ENCODE results near the gene LSM6. TPM values are rescaled to one million over a fixed set of nuclear protein-coding genes. Genes with fewer than 3 reads are reported as not detected.

Gene LSM6
- total RNA-seq, 1 donor from 2014 or later: 18.7 TPM

GRCh38 chr4:146237092-146237491, 61.6 kb downstream of the LSM6 start:
- Histone ChIP-seq H3K4me1 (ENCODE audit: insufficient read depth, low read length) (peaks cover 12% of the 10 kb centered on the region), H3K79me2 (ENCODE audit: insufficient read depth, low read length) (no peaks in the 10 kb centered on the region), H3K9ac (ENCODE audit: low read length) (no peak overlapping the region), H3K9me3 (ENCODE audit: insufficient read depth, low read depth, low read length) (no peaks in the 10 kb centered on the region), H4K20me1 (ENCODE audit: insufficient read depth, low read length) (no peaks in the 10 kb centered on the region), H2AFZ (ENCODE audit: low read depth, low read length) (no peak overlapping the region), H3K4me3 (ENCODE audit: insufficient read depth, low read depth, low read length) (no peak overlapping the region), H3K27ac (ENCODE audit: low read depth, low read length) (no peak overlapping the region), H3K4me2 (ENCODE audit: low read length) (no peak overlapping the region), H3K36me3 (ENCODE audit: insufficient read depth, low read length) (no peaks in the 10 kb centered on the region), H3K27me3 (ENCODE audit: insufficient read depth, low read length) (no peaks in the 10 kb centered on the region)
- DNase-seq (ENCODE audit: low read depth) (no peak), FAIRE-seq (no peak)
- Mint-ChIP-seq H3K27ac (ENCODE audit: unreplicated experiment) (no peak overlapping the region), H3K36me3 (ENCODE audit: low read depth, unreplicated experiment) (no peaks in the 10 kb centered on the region), H3K4me3 (ENCODE audit: unreplicated experiment) (no peak overlapping the region), H3K27me3 (ENCODE audit: low read depth, unreplicated experiment) (peaks cover 5% of the 10 kb centered on the region), H3K4me1 (ENCODE audit: low read depth, unreplicated experiment) (peaks cover 8% of the 10 kb centered on the region), H3K9me3 (ENCODE audit: unreplicated experiment) (no peaks in the 10 kb centered on the region)
- TF ChIP-seq, protein P1, sequence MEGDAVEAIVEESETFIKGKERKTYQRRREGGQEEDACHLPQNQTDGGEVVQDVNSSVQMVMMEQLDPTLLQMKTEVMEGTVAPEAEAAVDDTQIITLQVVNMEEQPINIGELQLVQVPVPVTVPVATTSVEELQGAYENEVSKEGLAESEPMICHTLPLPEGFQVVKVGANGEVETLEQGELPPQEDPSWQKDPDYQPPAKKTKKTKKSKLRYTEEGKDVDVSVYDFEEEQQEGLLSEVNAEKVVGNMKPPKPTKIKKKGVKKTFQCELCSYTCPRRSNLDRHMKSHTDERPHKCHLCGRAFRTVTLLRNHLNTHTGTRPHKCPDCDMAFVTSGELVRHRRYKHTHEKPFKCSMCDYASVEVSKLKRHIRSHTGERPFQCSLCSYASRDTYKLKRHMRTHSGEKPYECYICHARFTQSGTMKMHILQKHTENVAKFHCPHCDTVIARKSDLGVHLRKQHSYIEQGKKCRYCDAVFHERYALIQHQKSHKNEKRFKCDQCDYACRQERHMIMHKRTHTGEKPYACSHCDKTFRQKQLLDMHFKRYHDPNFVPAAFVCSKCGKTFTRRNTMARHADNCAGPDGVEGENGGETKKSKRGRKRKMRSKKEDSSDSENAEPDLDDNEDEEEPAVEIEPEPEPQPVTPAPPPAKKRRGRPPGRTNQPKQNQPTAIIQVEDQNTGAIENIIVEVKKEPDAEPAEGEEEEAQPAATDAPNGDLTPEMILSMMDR (IDR thresholded peaks at IDR 0.05; ENCODE audit: insufficient read depth, low read depth, low read length): no peak
- no peak for TF ChIP-seq EZH2 (IDR thresholded peaks at IDR 0.05; ENCODE audit: insufficient read depth, low read length)

DNA sequence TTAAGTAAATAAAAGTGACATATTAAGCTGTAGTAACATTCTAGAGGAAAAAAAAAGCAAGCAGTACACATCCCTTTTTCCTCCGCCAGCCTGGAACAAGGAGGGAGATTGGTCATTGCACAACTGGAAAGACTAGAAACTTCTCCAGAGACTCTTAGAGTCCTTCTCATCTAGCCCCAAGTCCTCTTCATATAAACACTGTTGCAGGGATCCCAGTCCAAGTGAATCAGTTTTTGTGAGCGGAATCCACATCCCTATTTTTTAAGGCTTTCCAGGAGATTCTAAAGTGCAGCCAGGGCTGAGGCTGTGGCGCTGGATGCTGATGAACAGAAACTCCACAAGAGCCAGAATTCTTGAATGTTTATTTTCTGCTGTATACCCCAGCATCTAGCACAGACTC, 62.6 kb downstream of the LSM6 start:
- no peaks in the 10 kb centered on the region for H3K36me3 Mint-ChIP-seq (ENCODE audit: low read depth, unreplicated experiment)
- Histone ChIP-seq H2AFZ (ENCODE audit: low read depth, low read length) (no peak overlapping the region), H3K4me1 (ENCODE audit: insufficient read depth, low read length) (peaks cover 20% of the 10 kb centered on the region), H4K20me1 (ENCODE audit: insufficient read depth, low read length) (no peaks in the 10 kb centered on the region), H3K27me3 (ENCODE audit: insufficient read depth, low read length) (no peaks in the 10 kb centered on the region), H3K9ac (ENCODE audit: low read length) (no peak overlapping the region), H3K36me3 (ENCODE audit: insufficient read depth, low read length) (no peaks in the 10 kb centered on the region), H3K4me2 (ENCODE audit: low read length) (no peak overlapping the region), H3K27ac (ENCODE audit: low read depth, low read length) (no peak overlapping the region), H3K9me3 (ENCODE audit: insufficient read depth, low read depth, low read length) (no peaks in the 10 kb centered on the region), H3K79me2 (ENCODE audit: insufficient read depth, low read length) (no peaks in the 10 kb centered on the region), H3K4me3 (ENCODE audit: insufficient read depth, low read depth, low read length) (no peak overlapping the region)
- H3K27ac Mint-ChIP-seq (ENCODE audit: unreplicated experiment): no peak overlapping the region
- peaks cover 8% of the 10 kb centered on the region for H3K4me1 Mint-ChIP-seq (ENCODE audit: low read depth, unreplicated experiment)
- peaks cover 5% of the 10 kb centered on the region for H3K27me3 Mint-ChIP-seq (ENCODE audit: low read depth, unreplicated experiment)
- H3K9me3 Mint-ChIP-seq (ENCODE audit: unreplicated experiment): no peaks in the 10 kb centered on the region
- no peak overlapping the region for H3K4me3 Mint-ChIP-seq (ENCODE audit: unreplicated experiment)
- DNase-seq (ENCODE audit: low read depth) (no peak), FAIRE-seq (no peak)
- TF ChIP-seq, protein P1 (IDR thresholded peaks at IDR 0.05; ENCODE audit: insufficient read depth, low read depth, low read length): no peak
- TF ChIP-seq EZH2 (IDR thresholded peaks at IDR 0.05; ENCODE audit: insufficient read depth, low read length): no peak

Other genes with a start within 250 kb of the LSM6 start
- 35.7 and 39.7 TPM in 2 replicates for gene ZNF827, start 236.9 kb upstream of the LSM6 start, total RNA-seq
- not detected in 2 replicates for gene REELD1, start 38.8 kb downstream of the LSM6 start, total RNA-seq